HG02981 (cell line): ENCODE measurements around the gene APBB1IP.
A peak's percentile ranks its signal among the peaks of the same experiment; 100 is the strongest.
"Not testable (repeated sequence)": the region's sequence is repeated elsewhere in the genome, so short reads cannot be mapped to it uniquely, and the experiment has no call there.

Experiments
- ATAC-seq: cut with Tn5 transposase; IDR thresholded peaks from one replicate; pipeline ENCODE4 v1.9.1; 2021; ENCODE audit warnings: mild to moderate bottlenecking, moderate library complexity; ENCODE audit not compliant: unreplicated experiment

Gene APBB1IP, protein sequence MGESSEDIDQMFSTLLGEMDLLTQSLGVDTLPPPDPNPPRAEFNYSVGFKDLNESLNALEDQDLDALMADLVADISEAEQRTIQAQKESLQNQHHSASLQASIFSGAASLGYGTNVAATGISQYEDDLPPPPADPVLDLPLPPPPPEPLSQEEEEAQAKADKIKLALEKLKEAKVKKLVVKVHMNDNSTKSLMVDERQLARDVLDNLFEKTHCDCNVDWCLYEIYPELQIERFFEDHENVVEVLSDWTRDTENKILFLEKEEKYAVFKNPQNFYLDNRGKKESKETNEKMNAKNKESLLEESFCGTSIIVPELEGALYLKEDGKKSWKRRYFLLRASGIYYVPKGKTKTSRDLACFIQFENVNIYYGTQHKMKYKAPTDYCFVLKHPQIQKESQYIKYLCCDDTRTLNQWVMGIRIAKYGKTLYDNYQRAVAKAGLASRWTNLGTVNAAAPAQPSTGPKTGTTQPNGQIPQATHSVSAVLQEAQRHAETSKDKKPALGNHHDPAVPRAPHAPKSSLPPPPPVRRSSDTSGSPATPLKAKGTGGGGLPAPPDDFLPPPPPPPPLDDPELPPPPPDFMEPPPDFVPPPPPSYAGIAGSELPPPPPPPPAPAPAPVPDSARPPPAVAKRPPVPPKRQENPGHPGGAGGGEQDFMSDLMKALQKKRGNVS

DNA sequence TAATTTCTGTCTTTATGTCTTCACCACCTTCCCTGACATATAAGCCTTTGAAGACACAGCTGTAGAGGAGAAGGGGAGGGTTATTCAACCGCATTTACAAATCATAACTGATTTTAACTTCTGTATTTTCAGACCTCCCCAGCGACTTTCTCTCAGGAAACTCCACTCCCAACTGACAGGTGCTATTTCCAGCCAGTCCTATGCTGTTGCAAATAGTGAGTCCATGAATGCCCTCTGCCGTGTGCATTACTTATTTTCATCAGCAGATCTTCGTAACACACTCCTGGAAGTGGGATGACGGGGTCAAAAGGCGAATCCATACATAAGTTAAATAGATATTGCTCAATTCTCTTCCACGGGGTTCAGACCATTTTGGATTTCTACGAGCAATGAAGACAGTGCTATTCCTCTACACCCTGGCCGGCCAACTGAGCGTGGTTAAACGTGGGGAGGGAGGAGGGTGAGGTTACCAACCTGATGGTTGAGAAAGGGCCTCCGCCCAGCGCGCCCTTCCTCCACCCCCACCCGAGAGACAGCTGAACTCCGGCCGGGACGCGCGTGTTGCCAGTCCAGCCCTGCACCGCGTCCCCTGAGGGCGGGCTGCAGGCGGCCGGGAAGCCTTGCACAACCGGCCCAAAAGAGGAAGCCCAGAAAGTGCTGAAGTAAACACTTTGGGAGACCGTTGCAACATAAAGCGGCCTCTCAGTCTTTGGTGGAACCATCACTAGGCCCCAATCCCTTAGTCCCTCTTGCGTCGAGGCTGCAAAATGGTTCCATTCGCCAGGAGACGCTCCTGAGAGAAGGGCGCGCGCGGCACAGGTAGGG is at the start of gene APBB1IP:
APBB1IP (plus strand) TSS at position 705 of the 825 bp plus-strand sequence. CDS start 53,986 bp downstream, outside the sequence.
- peak; percentile 49 for ATAC-seq

DNA sequence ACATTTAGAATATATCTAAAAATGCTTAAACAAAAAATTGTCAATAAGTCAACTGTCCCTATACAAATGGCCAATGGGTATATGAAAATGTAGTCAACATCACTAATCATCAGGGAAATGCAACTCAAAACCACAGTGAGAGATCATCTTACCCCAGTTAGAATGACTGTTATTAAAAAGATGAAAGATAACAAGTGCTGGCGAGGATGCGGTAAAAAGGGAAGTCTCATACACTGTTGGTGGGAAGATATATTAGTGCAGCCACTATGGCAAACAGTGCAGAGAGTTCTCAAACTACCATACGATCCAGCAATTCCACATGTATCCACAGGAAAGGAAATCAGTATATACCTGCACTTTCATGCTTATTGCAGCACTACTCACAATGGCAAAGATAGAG is 48.6 kb upstream of the APBB1IP start:
- no peak for ATAC-seq

DNA sequence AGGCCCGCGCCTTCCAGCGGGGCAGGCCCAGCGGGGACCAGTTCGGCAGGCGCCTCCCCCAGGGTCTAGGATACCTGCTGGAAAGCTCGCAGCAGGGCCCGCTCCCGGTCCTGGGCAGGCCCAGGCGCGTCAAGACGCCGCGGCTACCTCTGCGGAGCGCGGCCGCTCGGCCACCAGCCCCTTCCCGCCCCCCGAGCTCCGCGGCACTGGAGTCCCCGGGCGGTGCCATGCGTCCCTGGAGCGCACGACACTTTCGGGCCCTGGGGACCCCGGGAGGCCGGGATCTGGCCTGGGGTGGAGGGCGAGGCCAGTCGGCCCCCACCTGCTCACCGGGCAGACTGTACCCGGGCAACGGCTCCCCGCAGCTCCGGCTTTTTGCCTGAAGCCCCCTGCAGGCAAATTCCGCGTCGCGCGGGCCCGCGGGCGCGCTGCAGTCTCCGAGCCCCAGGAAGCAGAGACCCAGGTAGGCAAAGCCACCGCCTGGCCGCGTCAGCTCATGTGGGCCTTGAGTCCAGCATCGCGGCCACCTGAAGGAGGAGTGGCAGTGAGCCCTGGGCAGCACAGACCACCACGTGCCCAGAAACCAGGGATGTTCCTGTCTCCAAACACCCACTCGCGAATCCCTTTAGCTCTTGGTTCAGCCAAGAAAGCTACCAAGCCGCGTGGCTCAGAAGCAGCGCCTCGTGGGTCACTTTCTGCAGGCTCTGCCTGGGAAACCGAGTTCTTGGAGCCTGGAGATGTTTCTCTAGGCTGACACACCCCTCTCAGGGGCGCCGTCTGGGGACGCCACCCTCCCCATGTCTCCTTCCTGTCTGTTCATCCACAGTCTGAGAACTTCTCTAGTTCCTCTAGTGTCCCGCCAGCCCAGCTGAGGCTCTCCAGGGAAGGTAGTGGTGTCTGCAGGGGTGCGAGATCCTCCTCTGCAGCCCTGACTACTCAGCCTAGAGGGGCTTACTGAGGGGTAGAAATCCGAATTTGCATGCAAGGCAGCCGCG is 46.1 kb upstream of the APBB1IP start:
- ATAC-seq: no peak

DNA sequence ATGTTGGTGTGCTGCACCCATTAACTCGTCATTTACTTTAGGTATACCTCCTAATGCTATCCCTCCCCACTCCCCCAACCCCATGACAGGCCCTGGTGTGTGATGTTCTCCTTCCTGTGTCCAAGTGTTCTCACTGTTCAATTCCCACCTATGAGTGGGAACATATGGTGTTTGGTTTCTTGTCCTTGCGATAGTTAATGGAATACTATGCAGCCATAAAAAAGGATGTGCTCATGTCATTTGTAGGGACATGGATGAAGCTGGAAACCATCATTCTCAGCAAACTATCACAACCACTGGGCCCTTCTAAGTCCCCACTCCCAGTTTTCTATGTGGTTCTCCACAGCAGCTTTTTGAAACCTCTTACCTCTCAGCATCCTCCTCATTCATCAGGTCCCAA is 39.8 kb upstream of the APBB1IP start:
- not testable (repeated sequence) for ATAC-seq

DNA sequence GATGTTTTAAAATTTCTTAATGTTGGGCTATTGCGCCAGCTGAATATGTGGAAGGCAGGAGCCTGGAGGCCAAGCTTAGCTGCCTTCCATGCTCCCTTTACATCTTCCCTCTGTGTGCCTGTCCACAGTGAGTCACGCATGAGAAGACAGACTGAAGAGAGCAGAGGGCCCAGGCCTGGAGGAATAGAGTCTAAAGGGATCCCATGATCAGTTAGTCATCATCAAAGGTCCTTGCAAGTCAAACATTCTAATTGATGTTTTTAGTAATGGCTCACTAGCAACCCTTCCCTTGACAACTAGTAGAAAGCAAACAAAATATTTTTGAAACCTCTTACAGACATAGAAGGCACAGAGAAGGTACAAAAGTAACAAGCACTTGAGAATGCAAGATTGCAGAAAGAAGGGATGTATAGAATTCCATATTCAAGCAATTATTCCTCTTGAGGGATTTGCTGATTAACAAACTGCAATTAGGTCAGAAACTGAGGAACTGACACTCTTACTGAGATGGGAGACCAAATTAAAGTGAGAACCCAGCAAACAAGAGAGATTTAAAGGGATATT is 30.7 kb upstream of the APBB1IP start:
- ATAC-seq: no peak

DNA sequence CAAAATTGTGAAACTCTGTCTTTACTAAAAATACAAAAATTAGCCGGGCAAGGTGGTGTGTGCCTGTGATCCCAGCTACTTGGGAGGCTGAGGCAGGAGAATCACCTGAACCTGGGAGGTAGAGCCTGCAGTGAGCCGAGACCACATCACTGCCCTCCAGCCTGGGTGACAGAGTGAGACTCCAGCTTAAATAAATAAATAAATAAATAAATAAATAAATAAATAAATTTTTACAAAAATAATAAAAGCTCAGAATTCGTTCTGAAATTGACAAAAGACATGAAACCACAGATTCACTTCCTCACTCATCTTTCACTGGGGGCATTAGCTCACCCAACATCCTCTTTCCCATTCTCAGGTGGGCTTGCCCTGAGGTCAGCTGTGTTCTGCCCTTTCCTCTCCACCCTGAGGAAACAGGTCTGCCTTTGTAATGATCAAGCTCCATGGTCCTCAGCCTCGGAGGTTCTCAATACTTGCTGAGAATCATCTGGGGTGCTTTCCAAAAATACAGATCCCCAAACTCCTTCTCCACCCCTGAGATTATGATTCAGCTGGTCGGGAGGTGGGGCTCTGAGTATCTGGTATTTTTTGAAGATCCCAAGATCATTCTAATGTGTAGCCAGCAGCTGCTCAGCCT is 29.2 kb upstream of the APBB1IP start:
- ATAC-seq: peak; percentile 50

DNA sequence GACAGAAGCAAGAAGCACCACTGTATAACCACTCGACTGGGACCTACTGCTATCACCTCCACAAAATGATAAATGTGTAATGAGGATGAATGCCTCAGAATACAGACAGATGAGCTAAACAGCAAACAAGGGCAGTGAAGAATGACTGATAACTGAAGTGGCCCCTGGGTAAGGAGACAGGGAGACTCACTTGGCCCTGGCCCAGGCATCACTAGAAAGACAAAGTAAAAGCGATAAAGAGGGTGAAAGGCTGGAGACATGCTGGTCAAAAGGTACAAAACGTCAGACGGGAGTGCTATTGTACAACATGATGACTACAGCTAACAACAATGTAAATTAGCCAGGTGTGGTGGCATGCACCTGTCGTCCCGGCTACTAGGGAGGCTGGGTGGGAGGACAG is 27.8 kb upstream of the APBB1IP start:
- no peak for ATAC-seq

DNA sequence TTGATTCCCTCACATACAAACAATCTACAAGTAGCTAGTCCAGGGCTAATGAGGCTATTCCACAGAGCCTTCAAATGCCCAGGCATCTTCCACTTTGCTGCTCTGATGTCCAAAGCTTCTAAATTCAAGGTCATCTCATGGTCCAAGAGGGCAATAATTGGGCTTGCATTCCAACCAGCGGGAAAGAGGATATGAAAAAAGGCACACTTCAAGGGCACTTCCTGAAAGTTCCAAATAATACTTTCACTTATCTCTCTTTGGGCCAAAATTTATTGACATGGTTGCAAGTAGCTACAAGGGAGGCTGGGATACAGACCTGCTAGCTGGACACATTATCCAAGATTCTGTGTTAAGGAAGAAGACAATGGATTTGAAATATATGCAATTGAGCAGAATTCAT is 25.2 kb upstream of the APBB1IP start:
- ATAC-seq: no peak

DNA sequence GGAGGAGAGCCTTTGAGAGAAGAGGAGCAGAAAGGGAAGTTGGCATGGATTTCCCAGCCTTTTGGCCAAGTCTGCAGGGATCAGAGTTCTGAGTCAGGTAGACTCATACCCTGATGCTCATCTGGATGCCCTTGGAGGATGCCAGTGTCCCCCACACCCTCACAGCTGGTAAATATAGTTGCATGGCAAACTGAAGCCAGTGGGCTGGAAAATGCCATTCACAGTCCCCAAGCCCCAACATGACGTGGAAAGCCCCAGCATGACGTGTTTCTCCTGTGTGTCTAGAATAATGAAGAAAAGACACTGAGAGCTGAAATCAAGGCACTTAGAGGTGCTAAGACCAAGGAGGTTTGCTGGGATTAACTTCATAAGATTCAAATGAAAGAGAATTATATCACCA is 24.8 kb upstream of the APBB1IP start:
- no peak for ATAC-seq

DNA sequence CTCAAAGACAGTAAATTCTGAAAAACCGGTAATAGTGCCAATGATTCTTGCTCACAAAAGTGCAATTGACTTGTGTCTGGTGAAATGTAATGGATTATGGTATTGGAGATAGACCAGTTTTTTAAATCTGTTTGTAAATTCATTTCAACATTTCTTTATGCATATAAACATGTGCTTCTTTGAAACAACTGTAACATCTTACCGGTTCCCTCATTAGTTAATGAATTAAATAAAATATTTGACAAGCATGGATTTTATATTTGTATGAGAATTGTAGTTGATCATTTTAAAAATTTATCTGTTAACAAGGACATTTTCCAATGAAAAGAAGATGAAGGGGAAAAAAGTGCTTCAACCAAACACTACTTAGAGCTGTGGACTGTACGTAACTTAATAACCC is 21.0 kb upstream of the APBB1IP start:
- no peak for ATAC-seq

DNA sequence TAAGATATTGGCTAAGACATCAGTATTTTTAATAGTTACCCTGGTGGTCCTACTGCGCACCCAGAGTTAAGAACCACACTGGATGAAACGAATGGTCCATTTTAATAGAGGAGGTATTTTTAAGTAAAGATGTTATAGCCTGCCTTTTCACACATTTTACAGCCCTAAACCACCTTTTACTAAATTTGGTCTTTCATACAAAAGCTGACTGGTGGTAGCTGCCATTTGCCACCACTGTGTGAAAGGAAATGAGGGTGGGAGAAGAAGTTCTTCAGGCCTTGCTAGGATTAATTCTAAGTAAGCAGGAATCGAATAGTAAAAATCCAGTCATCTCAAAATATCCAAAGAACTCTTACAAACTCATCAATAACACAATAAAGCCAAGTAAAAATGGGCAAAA is 15.2 kb upstream of the APBB1IP start:
- no peak for ATAC-seq

DNA sequence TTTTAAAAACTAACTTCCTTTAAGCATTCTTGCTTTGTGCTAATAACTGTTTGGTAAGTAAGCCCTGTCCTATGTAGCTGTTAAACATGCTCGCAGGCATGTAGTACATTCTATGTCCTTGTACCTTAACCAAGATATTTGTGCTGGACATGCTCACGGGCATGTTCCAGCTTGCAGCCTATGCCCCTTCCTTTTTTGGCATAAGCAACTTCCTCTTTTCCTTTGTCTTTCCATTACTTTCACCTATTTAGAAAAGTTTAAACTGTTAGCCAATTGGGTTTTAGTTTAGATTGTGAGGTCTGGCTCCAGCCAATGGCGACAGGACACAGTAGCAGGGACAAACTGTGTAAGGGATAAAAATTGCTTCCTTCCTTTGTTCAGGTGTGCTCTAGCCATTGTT is 14.4 kb upstream of the APBB1IP start:
- no peak for ATAC-seq

DNA sequence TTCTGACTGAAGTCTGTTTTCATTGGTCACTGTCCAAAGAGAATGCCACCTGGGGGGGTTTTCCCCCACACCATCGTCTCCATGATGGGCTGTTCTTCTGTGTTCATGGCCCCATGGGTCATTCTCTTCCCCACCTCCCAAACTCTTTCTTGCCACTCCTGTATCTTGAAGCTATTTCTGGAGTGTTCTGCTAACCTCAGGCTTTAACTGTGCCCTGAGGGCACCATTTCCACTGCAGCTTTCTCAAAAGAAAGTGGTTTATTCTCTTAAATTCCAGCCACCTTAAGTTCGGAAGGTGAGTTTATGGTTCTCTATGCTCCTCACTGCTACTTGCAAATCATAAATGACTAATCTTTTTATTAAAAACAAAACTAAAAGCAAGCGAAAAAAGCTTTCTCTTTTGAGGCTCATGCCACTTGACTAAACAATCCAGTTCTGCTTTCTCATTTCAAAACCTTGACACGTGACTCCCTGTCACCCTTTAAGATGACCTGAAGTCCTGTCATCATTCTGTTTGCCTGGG is 7.4 kb upstream of the APBB1IP start:
- ATAC-seq: peak; percentile 91

DNA sequence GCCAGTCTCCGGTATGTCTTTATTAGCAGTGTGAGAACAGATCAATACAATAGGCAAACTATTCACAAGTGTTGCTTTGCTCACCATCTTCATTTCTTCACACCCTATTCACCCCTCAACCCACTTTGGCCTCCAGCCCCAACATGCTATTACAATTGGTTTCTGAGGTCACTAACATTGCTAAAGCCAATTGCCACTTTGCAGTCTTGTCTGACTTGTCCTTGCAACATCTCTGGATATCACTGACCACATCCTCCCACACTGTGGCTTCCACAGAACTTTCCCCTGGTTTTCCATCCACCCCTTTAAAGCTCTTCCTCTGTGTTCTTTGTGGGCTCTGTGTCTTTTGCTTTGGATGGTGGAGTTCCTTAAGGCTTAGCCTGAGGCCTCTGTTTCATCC is 5.2 kb upstream of the APBB1IP start:
- ATAC-seq: no peak

DNA sequence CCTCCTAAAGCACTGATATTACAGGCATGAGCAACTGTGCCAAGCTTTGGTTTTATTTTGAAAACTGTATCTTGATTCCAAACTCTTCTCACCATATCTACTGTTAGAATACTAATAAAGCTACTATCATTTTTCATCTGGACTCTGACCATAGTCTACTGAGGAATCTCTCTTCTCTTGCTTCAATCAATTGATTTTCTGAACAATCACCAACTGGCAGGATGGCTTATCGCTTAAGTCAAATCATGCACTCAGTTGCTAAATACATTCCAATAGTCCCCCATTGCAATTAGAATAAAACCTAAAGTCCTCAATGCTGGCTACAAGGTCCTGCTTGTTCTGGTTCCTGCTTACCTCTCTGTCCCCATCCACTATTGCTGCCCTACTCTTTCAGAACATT is 2.3 kb upstream of the APBB1IP start:
- ATAC-seq: no peak

DNA sequence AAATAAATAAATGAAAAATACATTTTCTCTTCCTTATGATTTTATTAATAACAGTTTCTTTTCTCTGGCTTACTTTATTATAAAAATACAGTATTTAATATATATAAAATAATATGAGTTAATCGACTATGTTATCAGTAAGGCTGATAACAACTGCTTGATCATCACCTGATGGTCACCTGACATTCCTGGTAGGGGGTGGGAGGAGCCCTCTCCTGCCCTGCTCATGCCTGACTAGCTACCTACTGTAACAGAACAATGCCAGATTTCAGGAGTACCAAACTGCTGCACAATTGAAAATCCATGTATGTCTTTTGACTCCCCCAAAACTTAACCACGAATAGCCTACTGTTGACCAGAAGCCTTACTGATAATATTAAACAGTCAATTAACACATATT is 1.3 kb upstream of the APBB1IP start:
- ATAC-seq: no peak

DNA sequence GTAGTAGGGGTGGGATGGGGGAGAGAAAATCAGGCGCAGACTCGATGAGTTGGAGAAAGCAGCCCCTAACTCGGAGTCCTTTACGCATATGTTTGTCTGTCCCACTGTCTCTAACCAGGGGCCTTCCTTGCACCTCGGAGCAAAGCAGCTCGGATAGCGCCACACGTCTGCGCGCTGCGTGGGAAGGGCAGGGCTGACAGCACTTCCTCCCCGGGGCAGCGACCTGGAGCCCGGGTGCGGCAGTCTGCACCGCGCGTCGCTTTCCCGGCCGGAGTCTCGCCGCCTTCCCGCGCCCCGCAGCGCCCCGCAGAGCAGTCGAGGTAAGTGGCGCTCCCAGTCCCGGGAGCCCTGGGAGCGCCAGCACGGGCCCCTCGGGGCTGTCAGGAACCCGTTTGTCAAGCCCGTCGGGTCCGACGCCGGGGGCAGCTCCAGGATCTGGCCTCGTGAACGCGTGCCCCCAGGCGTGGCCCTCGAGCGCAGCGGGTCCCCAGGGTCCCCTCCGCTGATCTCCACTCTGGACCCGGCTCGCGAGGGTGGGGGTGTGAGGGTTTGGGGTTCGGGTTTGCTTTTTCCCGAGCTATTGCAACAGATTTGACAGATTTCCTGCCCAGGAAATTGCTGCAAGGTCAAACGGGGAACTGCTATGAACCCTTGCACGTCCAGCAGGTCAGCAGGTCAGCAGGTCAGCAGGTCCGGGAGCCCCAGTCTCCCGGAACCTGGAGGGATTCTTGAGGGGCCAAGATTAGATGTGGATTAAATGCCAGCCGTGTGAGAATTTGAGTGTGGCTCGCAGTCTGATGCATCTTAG is 597 bp downstream of the APBB1IP start:
- ATAC-seq: peak; percentile 46

DNA sequence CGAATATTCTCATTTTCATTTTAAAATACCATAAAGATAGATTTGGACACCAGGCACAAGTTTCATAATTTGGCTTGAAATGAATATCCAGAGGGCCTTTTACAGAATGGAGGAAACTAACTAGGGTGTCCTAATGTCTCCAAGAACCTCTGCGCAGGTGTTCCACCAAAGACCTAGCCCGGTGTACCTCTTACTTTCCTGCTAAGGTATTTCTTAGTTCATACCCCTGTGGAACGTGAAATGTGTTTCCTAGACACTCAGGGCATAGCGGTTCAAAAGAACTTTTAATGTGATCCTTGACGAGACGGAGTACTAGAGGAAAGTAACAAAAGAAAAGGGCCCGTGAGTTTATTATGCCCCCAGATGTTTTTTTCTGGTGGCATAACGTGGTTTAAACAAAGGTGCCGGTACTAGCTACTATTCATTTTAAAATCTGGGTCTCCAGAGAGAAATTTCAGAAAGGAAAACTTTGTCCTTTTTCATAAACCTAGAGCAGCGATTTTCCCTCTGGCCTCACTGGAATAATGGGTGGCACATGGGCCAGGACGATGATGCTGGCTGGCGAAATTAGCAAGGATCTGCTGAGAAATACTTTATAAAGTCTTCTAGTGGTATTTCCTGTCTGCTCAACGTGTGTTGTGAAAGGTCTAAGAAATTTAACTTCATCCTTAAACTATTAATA is 1.4 kb downstream of the APBB1IP start:
- no peak for ATAC-seq
